ENCODE measurements around the gene LRP1B.

GRCh38 chr2:140508756-140509155 lies 1622.1 kb downstream of the LRP1B start:
- TF ChIP-seq GATA2 (IDR thresholded peaks at IDR 0.05; ENCODE audit: low read depth, low read length), result no peak
- TF ChIP-seq GATA3 (IDR thresholded peaks at IDR 0.05; ENCODE audit: low read depth, low read length), result no peak
